Activated T-helper 17 cell treated with anti-CD3 and anti-CD28 coated beads, Interleukin-2, amount 50 U/mL, for 72 hours (primary cell): Measurements from ENCODE around the gene ALKBH8. TPM values are rescaled to one million over a fixed set of nuclear protein-coding genes. Genes with fewer than 3 reads are reported as not detected.

ENCODE experiments used
- ATAC-seq: fragments of 150-1000 bp; cut with Tn5 transposase; replicated peaks from 2 replicates; pipeline ENCODE4 v1.10.0; 2021; ENCODE audit warnings: mild to moderate bottlenecking, moderate library complexity
- H3K27ac Mint-ChIP-seq: one replicate; pipeline ENCODE4 v1.8.0; 2022; ENCODE audit warnings: mixed read lengths
- H3K27me3 Mint-ChIP-seq: one replicate; pipeline ENCODE4 v1.8.0; 2022; ENCODE audit warnings: mixed read lengths
- H3K36me3 Mint-ChIP-seq: one replicate; pipeline ENCODE4 v1.8.0; 2022; ENCODE audit warnings: low read depth, mild to moderate bottlenecking, mixed read lengths
- H3K4me1 Mint-ChIP-seq: one replicate; pipeline ENCODE4 v1.8.0; 2022; ENCODE audit warnings: mixed read lengths
- H3K4me3 Mint-ChIP-seq: one replicate; pipeline ENCODE4 v1.8.0; 2022; ENCODE audit warnings: mild to moderate bottlenecking, mixed read lengths
- H3K9me3 Mint-ChIP-seq: one replicate; pipeline ENCODE4 v1.8.0; 2022; ENCODE audit warnings: mixed read lengths
- total RNA-seq, 2 donors: library from RNA; stranded (reverse); gene quantifications; one replicate each; pipeline ENCODE4 v1.2.3, GENCODE V29; 2022

ALKBH8 gene
- total RNA-seq, 2 donors from 2014 or later, result 5.5 to 9.9 TPM

- ATAC-seq, result peak; percentile 43
- Mint-ChIP-seq H3K27me3 (no peaks in the 10 kb centered on the region), H3K36me3 (peaks cover 35% of the 10 kb centered on the region), H3K9me3 (no peaks in the 10 kb centered on the region), H3K4me1 (peaks cover 13% of the 10 kb centered on the region), H3K27ac (peak overlapping the region; percentile 95), H3K4me3 (peak overlapping the region; percentile 91)
These were observed 108.4 kb downstream of the ALKBH8 start for GRCh38 chr11:107457205-107457557.

DNA sequence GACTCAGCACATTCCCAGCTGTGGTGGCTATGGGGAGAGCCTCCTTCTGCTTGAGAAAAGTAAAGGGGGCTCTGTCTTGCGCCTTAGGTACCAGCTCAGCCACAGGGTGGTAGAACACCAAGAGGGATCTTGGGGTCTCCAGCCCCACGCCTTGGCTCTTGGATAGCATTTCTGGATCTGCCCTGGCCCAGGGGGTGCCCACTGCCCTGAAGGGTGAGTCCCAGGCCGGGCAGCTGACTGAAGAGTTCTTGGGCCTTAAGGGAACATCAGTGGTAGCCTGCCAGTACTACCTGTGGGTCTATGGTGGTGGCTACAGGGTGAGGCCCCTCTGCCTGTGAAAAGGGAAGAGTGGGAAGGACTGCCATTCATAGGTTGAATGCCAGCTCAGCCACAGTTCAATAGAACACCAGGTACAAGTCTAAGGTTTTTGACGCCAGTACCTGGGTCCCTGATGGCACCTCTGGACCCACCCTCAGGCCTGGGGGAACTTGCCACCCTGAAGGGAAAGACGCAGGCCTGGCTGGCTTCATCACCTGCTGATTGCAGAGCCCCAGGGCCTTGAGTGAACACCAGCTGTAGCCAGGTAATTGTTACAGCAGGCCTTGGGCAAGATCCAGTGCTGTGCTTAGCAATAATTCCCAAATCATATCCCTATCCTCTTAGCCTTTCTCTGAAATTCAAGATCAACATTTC, 111.8 kb downstream of the ALKBH8 start:
- H3K36me3 Mint-ChIP-seq, result peaks cover 68% of the 10 kb centered on the region
- no peaks in the 10 kb centered on the region for H3K9me3 Mint-ChIP-seq
- H3K4me3 Mint-ChIP-seq, result no peak overlapping the region
- peaks cover 18% of the 10 kb centered on the region for H3K4me1 Mint-ChIP-seq
- H3K27me3 Mint-ChIP-seq, result no peaks in the 10 kb centered on the region
- peak overlapping the region; percentile 34 for H3K27ac Mint-ChIP-seq
- ATAC-seq, result no peak

Other genes with a start within 250 kb of the ALKBH8 start
- 10 to 100 TPM; 14.3 to 15.1 TPM for gene CWF19L2, start 107.9 kb downstream of the ALKBH8 start, total RNA-seq
- not detected for gene ELMOD1, start 25.4 kb upstream of the ALKBH8 start, total RNA-seq
- gene SLN, start 146.3 kb upstream of the ALKBH8 start, total RNA-seq, result not detected